AG09319 (cell line): Measurements from ENCODE around the gene CCDC14.
"Not testable (repeated sequence)": the region's sequence is repeated elsewhere in the genome, so short reads cannot be mapped to it uniquely, and the experiment has no call there.

Experiments used
- DNase-seq: peaks from one replicate; pipeline ENCODE4 v3.0.0-alpha.2; 2010; ENCODE audit warnings: low read depth; ENCODE audit errors: extremely low read depth
- TF ChIP-seq, protein P1 (sequence below): IDR thresholded peaks from 2 replicates; pipeline ENCODE4 v1.5.1; 2011; ENCODE audit warnings: low read depth, mild to moderate bottlenecking, inconsistent platforms, low read length, moderate library complexity

The CCDC14 gene

DNA sequence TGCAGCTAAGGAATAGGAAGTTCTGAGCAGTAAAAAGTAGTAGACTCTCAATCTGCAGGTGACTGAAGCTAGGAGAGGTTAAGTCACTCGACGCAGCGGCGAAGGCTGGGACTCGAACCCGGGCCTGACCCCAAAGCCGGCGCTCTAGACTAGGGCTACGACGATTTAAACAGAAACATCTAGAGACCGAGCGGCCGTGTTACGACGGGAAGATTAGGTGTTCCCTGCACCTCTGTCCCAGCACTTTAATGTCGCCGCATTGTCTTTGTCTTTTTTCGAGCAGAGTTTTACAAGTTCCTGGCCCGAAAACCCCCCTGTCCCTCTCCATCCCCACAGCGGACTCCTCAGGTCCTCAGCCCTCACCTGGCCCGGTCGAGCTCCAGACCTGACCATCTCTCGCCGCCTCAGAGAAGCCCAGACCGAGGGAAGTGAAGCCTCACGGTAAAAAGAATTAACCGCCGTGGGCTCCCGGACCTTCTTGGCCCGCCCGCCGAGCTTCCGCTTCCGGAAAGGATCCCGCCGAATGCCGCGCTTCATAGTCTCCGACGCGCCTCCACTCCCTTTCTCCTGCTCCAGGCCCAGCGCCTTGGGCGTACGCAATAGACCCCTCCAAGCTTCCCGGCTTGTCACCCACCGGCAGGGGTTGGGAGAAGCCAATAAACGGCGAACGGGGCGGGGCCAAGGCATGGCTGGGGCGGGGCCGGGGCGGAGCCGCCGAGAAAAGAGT is at the start of gene CCDC14:
TSS of gene CCDC14 (minus strand) at position 449 of the 727 bp plus-strand sequence. CDS start at position 393, 56 bp downstream.
- TF ChIP-seq, protein P1, sequence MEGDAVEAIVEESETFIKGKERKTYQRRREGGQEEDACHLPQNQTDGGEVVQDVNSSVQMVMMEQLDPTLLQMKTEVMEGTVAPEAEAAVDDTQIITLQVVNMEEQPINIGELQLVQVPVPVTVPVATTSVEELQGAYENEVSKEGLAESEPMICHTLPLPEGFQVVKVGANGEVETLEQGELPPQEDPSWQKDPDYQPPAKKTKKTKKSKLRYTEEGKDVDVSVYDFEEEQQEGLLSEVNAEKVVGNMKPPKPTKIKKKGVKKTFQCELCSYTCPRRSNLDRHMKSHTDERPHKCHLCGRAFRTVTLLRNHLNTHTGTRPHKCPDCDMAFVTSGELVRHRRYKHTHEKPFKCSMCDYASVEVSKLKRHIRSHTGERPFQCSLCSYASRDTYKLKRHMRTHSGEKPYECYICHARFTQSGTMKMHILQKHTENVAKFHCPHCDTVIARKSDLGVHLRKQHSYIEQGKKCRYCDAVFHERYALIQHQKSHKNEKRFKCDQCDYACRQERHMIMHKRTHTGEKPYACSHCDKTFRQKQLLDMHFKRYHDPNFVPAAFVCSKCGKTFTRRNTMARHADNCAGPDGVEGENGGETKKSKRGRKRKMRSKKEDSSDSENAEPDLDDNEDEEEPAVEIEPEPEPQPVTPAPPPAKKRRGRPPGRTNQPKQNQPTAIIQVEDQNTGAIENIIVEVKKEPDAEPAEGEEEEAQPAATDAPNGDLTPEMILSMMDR = no peak; the same call in 1 of the 2 replicates
- peak; percentile 79 for DNase-seq

- not testable (repeated sequence) for DNase-seq
Observed at GRCh38 chr3:124008321-124008720, 47.3 kb upstream of the CCDC14 start.

DNA sequence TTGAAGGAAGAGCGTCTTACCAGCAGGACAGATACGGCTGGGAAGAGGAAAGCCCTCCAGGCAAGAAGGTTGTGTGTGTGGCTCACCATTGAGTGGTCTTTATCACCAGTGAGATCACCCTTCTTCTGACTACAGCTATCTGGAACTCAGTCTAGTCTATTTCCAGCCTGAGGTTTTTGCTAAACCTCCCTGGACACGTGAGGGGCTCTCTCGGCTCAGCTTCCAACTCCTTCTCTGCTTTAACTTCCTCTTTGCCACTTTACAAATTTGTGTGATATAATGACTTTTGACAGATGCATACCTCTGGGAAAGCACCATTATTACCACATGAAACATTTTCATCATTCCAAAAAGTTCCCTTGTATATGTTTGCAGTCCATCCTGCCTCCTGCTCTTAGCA is 46.2 kb upstream of the CCDC14 start:
- TF ChIP-seq, protein P1 = no peak
- no peak for DNase-seq

DNA sequence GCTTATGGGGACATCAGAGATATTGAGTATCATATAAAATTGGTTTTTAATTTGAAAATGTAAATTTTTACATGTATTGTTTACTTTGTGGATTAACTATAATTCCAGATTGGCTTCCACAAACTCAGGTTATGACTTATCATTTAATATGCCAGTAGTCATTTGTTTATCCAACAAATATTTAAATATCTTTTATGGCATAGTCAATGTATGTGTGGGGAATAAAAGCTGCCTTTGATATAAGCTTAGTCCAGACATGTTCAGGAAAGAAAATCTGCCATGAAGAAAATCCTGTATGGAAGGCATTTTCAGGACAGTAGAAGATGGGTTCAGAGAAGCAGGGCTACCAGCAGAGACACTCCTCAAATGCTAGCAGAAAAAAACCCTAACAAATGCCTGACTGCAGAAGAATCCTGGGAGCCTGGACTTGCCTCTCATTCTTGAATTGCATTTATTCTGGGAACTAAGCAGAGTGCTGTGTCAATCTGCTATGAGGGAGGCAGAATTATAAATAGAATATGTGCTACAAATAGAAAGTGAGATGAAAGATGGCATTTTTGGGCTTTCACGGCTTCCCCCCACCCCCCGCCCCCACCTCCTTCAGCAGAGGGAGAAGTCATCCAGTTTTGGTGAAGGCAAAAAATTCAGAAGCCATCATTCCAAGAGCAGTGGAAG is 41.5 kb upstream of the CCDC14 start:
- DNase-seq = not testable (repeated sequence)

DNA sequence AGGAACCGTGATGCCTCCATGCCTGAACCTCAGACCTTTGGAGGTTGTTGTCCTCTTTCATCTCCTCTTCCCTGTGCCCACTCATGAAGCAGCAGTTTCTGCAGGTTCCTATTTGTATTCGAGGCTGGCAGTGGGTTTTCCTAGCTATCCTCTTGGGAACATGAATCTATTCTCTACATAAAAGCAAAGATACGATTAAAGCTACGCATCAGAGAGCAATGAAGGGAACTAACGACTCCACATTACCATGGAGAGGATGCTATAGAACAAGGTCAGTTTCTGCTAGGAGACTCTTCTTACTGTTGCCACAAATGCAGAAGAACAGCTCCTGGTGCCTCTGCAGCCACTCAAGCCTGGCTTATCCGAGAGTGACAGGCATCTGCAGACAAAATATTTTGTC is 40.3 kb upstream of the CCDC14 start:
- DNase-seq = not testable (repeated sequence)

GRCh38 chr3:123997543-123997942 is 36.5 kb upstream of the CCDC14 start:
- DNase-seq = no peak
- TF ChIP-seq, protein P1 = no peak

DNA sequence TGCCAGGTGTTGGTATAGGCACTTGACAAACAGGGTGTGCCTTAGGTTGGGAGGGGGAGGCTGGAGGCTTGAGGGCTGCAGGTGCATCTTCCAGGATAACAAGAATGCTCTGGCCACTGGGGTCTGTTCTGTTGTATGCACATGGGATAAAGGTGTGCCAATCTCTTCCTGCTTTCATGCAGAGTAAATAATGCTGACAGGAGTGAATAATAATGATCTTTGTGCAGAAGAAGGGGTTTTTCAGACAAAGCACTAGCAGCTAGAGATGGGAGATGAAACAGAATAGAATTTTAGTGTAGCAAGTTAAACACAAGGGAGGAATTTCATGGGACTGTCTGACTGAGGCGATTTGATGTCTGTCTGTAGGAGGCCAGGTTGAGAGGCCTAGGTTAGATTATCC is 32.8 kb upstream of the CCDC14 start:
- TF ChIP-seq, protein P1 = no peak
- DNase-seq = no peak

- DNase-seq = not testable (repeated sequence)
Observed at GRCh38 chr3:123991730-123992588, 30.9 kb upstream of the CCDC14 start, which contains the start of gene ROPN1. ROPN1 (minus strand) TSS chr3:123992124; CDS start chr3:123980481, 11,643 bp downstream.

- no peak for DNase-seq
- TF ChIP-seq, protein P1 = no peak
Observed at GRCh38 chr3:123986427-123986826, 25.4 kb upstream of the CCDC14 start.
